ENCODE results near the gene CD6. TPM values are rescaled to one million over a fixed set of nuclear protein-coding genes. Genes with fewer than 3 reads are reported as not detected.

The CD6 gene
- total and polyA plus RNA-seq, 8 donors, result 0.23 to 2.3 (median 1.0) TPM

- H3K9me3 ChIP-seq, result no peaks in the 10 kb centered on the region
- no peak for DNase-seq
- no peak for ATAC-seq
- 75 to 77% methylated on average over 6 to 7 of the region's 7 CpGs for WGBS, 2 donors
- H3K27me3 ChIP-seq, result no peaks in the 10 kb centered on the region
- no peak overlapping the region for H3K27ac ChIP-seq
- no peak overlapping the region for H3K4me3 ChIP-seq
- FAIRE-seq, result no peak
- H3K4me1 ChIP-seq, result no peaks in the 10 kb centered on the region
- intact Hi-C loops (cut with DNase I), result no loop called here
- no peak for TF ChIP-seq CTCF (IDR thresholded peaks at IDR 0.05)
- no peaks in the 10 kb centered on the region for H3K36me3 ChIP-seq
These were observed 85.5 kb downstream of the CD6 start for GRCh38 chr11:61056981-61057380.

- intact Hi-C loops (cut with DNase I), result no loop called here
- ATAC-seq (no peak), FAIRE-seq (no peak), DNase-seq (no peak)
- H3K9me3 ChIP-seq, result no peaks in the 10 kb centered on the region
- WGBS, 2 donors, result 86 to 91% methylated on average over 12 of the region's 12 CpGs
- no peak for TF ChIP-seq CTCF (IDR thresholded peaks at IDR 0.05)
- no peaks in the 10 kb centered on the region for H3K27me3 ChIP-seq
- H3K36me3 ChIP-seq, result no peaks in the 10 kb centered on the region
- no peak overlapping the region for H3K27ac ChIP-seq
- no peak overlapping the region for H3K4me3 ChIP-seq
- no peaks in the 10 kb centered on the region for H3K4me1 ChIP-seq
These were observed 86.1 kb downstream of the CD6 start for GRCh38 chr11:61057615-61058014.

- Histone ChIP-seq H3K27ac (no peak overlapping the region), H3K4me3 (no peak overlapping the region), H3K27me3 (no peaks in the 10 kb centered on the region), H3K4me1 (no peaks in the 10 kb centered on the region), H3K36me3 (no peaks in the 10 kb centered on the region), H3K9me3 (no peaks in the 10 kb centered on the region)
- intact Hi-C loops (cut with DNase I), result no loop called here
- no peak for TF ChIP-seq CTCF (IDR thresholded peaks at IDR 0.05)
- WGBS, 2 donors, result 77 to 88% methylated on average over 14 of the region's 14 CpGs
- ATAC-seq (no peak), DNase-seq (no peak), FAIRE-seq (no peak)
These were observed 87.2 kb downstream of the CD6 start for GRCh38 chr11:61058583-61059259.

GRCh38 chr11:61059260-61059752 is 87.8 kb downstream of the CD6 start:
- no peaks in the 10 kb centered on the region for H3K36me3 ChIP-seq
- ATAC-seq, result no peak
- intact Hi-C loops (cut with DNase I), result no loop called here
- H3K4me1 ChIP-seq, result no peaks in the 10 kb centered on the region
- FAIRE-seq, result no peak
- no peak for DNase-seq
- H3K27ac ChIP-seq, result no peak overlapping the region
- no peak for TF ChIP-seq CTCF (IDR thresholded peaks at IDR 0.05)
- no peak overlapping the region for H3K4me3 ChIP-seq
- WGBS, 2 donors, result 62 to 74% methylated on average over 8 of the region's 8 CpGs
- H3K27me3 ChIP-seq, result no peaks in the 10 kb centered on the region
- no peaks in the 10 kb centered on the region for H3K9me3 ChIP-seq

GRCh38 chr11:61061081-61061826 is 89.8 kb downstream of the CD6 start:
- Histone ChIP-seq H3K9me3 (no peaks in the 10 kb centered on the region), H3K4me1 (no peaks in the 10 kb centered on the region), H3K27me3 (no peaks in the 10 kb centered on the region), H3K36me3 (no peaks in the 10 kb centered on the region), H3K4me3 (no peak overlapping the region), H3K27ac (no peak overlapping the region)
- no peak for TF ChIP-seq CTCF (IDR thresholded peaks at IDR 0.05)
- no peak for DNase-seq
- ATAC-seq, result peak in 2 of 4 donors; percentile 57 to 66
- no peak for FAIRE-seq
- intact Hi-C loops (cut with DNase I), result no loop called here
- 62 to 75% methylated on average over 13 of the region's 13 CpGs for WGBS, 2 donors
